HEK293T (cell line): Measurements from ENCODE around the gene STAT6.

Experiments used
- ARNT ChIP-seq: fragments of 450-650 bp; IDR thresholded peaks from 2 replicates; pipeline ENCODE4 v1.6.1; 2017; ENCODE audit warnings: mild to moderate bottlenecking
- BHLHE40 ChIP-seq: fragments of 450-650 bp; IDR thresholded peaks from 2 replicates; pipeline ENCODE4 v1.6.1; 2016; ENCODE audit warnings: mild to moderate bottlenecking, moderate library complexity, borderline replicate concordance
- ELF4 ChIP-seq: fragments of 450-650 bp; IDR thresholded peaks from 2 replicates; pipeline ENCODE4 v1.6.1; 2017; ENCODE audit warnings: antibody characterized with exemption
- FOXA1 ChIP-seq: fragments of 450-650 bp; IDR thresholded peaks from 2 replicates; pipeline ENCODE4 v1.6.1; 2016; ENCODE audit warnings: mild to moderate bottlenecking
- FOXK2 ChIP-seq: fragments of 450-650 bp; IDR thresholded peaks from 2 replicates; pipeline ENCODE4 v1.6.1; 2016; ENCODE audit warnings: mild to moderate bottlenecking
- FOXM1 ChIP-seq: fragments of 450-650 bp; IDR thresholded peaks from 2 replicates; pipeline ENCODE4 v1.6.1; 2017; ENCODE audit warnings: mild to moderate bottlenecking, borderline replicate concordance
- NFRKB ChIP-seq: fragments of 450-650 bp; IDR thresholded peaks from 2 replicates; pipeline ENCODE4 v1.6.1; 2016; ENCODE audit warnings: mild to moderate bottlenecking, moderate library complexity
- SP1 ChIP-seq: fragments of 450-650 bp; IDR thresholded peaks from 2 replicates; pipeline ENCODE4 v1.6.1; 2017
- SUZ12 ChIP-seq: fragments of 450-650 bp; IDR thresholded peaks from 2 replicates; pipeline ENCODE4 v1.6.1; 2016; ENCODE audit warnings: mild to moderate bottlenecking
- TARDBP ChIP-seq: fragments of 450-650 bp; IDR thresholded peaks from 2 replicates; pipeline ENCODE4 v1.6.1; 2016
- ZNF384 ChIP-seq: fragments of 450-650 bp; IDR thresholded peaks from 2 replicates; pipeline ENCODE4 v1.6.1; 2016
- TF ChIP-seq, protein P1 (sequence below): fragments of 450-650 bp; IDR thresholded peaks from 2 replicates; pipeline ENCODE4 v1.6.1; 2016

DNA sequence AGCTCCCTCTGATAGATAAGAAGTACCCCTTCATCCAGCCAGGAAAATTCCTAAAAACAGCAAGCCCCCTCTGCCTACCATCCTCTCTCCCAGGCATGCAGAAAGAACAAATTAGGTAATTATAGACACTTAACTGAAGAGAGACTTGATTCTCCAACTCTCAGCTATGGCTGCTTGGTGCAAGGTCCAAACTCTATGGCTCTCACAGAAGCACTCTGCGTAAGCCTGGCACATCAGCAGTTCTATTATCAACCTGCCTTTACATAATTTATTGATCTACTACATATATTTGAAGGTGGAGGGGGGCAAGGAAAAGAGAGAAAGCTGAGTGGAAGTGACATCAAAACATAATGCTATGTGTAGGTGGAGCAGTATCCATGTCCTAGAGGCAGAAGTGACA, 60.2 kb downstream of the STAT6 start:
- TF ChIP-seq ARNT (no peak), FOXM1 (no peak), SUZ12 (no peak), TARDBP (no peak), SP1 (no peak), FOXK2 (no peak), ZNF384 (no peak), FOXA1 (no peak), NFRKB (no peak), ELF4 (no peak), BHLHE40 (no peak)
- TF ChIP-seq, protein P1, sequence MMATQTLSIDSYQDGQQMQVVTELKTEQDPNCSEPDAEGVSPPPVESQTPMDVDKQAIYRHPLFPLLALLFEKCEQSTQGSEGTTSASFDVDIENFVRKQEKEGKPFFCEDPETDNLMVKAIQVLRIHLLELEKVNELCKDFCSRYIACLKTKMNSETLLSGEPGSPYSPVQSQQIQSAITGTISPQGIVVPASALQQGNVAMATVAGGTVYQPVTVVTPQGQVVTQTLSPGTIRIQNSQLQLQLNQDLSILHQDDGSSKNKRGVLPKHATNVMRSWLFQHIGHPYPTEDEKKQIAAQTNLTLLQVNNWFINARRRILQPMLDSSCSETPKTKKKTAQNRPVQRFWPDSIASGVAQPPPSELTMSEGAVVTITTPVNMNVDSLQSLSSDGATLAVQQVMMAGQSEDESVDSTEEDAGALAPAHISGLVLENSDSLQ: no peak
